HEK293 (cell line): ENCODE data around the gene ASAH2B.

Experiments
- KLF8 ChIP-seq: fragments of 450-650 bp; formaldehyde crosslinking; IDR thresholded peaks from 2 replicates; pipeline ENCODE4 v1.5.1; 2016; ENCODE audit warnings: missing biosample characterization, missing genetic modification characterization
- MYNN ChIP-seq: fragments of 450-650 bp; formaldehyde crosslinking; IDR thresholded peaks from 2 replicates; pipeline ENCODE4 v1.5.1; 2016; ENCODE audit warnings: missing biosample characterization, missing genetic modification characterization, borderline replicate concordance
- YY1 ChIP-seq: fragments of 450-650 bp; formaldehyde crosslinking; IDR thresholded peaks from 2 replicates; pipeline ENCODE4 v1.5.1; 2018; ENCODE audit warnings: missing biosample characterization, missing genetic modification characterization
- ZNF132 ChIP-seq: fragments of 450-650 bp; formaldehyde crosslinking; IDR thresholded peaks from 2 replicates; pipeline ENCODE4 v1.5.1; 2017; ENCODE audit warnings: missing biosample characterization, missing genetic modification characterization, borderline replicate concordance
- ZNF175 ChIP-seq: fragments of 450-650 bp; formaldehyde crosslinking; IDR thresholded peaks from 2 replicates; pipeline ENCODE4 v1.5.1; 2016; ENCODE audit warnings: missing biosample characterization, missing genetic modification characterization
- ZNF292 ChIP-seq: fragments of 450-650 bp; formaldehyde crosslinking; IDR thresholded peaks from 2 replicates; pipeline ENCODE4 v1.5.1; 2016; ENCODE audit warnings: low read depth, missing biosample characterization, missing genetic modification characterization, borderline replicate concordance
- ZNF747 ChIP-seq: fragments of 450-650 bp; formaldehyde crosslinking; IDR thresholded peaks from 2 replicates; pipeline ENCODE4 v1.5.1; 2016; ENCODE audit warnings: missing biosample characterization, missing genetic modification characterization
- TF ChIP-seq, protein P1 (sequence below): fragments of 450-650 bp; formaldehyde crosslinking; IDR thresholded peaks from 2 replicates; pipeline ENCODE4 v1.5.1; 2016; ENCODE audit warnings: missing biosample characterization, missing genetic modification characterization
- TF ChIP-seq, protein P2 (sequence below): fragments of 450-650 bp; formaldehyde crosslinking; IDR thresholded peaks from 2 replicates; pipeline ENCODE4 v1.5.1; 2016; ENCODE audit warnings: missing biosample characterization, missing genetic modification characterization
- TF ChIP-seq, protein P3 (sequence below): fragments of 450-650 bp; formaldehyde crosslinking; IDR thresholded peaks from 2 replicates; pipeline ENCODE4 v1.5.1; 2016; ENCODE audit warnings: missing biosample characterization, missing genetic modification characterization, borderline replicate concordance
- TF ChIP-seq, protein P4 (sequence below): fragments of 450-650 bp; formaldehyde crosslinking; IDR thresholded peaks from 2 replicates; pipeline ENCODE4 v1.5.1; 2016; ENCODE audit warnings: missing biosample characterization, missing genetic modification characterization

DNA sequence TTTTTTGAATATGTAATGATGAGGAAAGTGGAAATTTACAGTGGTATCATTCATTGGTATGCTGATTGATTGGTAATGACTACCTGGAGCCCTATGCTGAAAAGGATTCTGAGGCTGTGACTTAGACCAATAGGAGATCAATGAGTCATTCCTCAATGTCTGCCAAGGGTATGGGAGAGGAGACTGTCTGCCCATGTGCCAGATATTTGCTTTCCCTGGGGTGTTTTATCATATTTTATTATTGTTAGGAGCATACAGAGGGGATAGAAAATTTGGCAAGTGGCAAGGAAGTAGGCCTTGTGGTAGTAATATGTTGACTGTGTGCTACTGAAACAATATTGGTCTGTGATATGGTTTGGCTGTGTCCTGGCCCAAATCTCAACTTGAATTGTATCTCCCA lies 54.8 kb downstream of the ASAH2B start:
- TF ChIP-seq, protein P1, sequence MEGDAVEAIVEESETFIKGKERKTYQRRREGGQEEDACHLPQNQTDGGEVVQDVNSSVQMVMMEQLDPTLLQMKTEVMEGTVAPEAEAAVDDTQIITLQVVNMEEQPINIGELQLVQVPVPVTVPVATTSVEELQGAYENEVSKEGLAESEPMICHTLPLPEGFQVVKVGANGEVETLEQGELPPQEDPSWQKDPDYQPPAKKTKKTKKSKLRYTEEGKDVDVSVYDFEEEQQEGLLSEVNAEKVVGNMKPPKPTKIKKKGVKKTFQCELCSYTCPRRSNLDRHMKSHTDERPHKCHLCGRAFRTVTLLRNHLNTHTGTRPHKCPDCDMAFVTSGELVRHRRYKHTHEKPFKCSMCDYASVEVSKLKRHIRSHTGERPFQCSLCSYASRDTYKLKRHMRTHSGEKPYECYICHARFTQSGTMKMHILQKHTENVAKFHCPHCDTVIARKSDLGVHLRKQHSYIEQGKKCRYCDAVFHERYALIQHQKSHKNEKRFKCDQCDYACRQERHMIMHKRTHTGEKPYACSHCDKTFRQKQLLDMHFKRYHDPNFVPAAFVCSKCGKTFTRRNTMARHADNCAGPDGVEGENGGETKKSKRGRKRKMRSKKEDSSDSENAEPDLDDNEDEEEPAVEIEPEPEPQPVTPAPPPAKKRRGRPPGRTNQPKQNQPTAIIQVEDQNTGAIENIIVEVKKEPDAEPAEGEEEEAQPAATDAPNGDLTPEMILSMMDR (tag by site-specific recombination): no peak
- TF ChIP-seq KLF8 (tag by site-specific recombination): no peak
- no peak for TF ChIP-seq ZNF132 (tag by site-specific recombination)
- TF ChIP-seq ZNF747 (tag by site-specific recombination): no peak
- TF ChIP-seq, protein P2, sequence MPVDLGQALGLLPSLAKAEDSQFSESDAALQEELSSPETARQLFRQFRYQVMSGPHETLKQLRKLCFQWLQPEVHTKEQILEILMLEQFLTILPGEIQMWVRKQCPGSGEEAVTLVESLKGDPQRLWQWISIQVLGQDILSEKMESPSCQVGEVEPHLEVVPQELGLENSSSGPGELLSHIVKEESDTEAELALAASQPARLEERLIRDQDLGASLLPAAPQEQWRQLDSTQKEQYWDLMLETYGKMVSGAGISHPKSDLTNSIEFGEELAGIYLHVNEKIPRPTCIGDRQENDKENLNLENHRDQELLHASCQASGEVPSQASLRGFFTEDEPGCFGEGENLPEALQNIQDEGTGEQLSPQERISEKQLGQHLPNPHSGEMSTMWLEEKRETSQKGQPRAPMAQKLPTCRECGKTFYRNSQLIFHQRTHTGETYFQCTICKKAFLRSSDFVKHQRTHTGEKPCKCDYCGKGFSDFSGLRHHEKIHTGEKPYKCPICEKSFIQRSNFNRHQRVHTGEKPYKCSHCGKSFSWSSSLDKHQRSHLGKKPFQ (tag by site-specific recombination): no peak
- TF ChIP-seq ZNF175: no peak
- TF ChIP-seq, protein P3, sequence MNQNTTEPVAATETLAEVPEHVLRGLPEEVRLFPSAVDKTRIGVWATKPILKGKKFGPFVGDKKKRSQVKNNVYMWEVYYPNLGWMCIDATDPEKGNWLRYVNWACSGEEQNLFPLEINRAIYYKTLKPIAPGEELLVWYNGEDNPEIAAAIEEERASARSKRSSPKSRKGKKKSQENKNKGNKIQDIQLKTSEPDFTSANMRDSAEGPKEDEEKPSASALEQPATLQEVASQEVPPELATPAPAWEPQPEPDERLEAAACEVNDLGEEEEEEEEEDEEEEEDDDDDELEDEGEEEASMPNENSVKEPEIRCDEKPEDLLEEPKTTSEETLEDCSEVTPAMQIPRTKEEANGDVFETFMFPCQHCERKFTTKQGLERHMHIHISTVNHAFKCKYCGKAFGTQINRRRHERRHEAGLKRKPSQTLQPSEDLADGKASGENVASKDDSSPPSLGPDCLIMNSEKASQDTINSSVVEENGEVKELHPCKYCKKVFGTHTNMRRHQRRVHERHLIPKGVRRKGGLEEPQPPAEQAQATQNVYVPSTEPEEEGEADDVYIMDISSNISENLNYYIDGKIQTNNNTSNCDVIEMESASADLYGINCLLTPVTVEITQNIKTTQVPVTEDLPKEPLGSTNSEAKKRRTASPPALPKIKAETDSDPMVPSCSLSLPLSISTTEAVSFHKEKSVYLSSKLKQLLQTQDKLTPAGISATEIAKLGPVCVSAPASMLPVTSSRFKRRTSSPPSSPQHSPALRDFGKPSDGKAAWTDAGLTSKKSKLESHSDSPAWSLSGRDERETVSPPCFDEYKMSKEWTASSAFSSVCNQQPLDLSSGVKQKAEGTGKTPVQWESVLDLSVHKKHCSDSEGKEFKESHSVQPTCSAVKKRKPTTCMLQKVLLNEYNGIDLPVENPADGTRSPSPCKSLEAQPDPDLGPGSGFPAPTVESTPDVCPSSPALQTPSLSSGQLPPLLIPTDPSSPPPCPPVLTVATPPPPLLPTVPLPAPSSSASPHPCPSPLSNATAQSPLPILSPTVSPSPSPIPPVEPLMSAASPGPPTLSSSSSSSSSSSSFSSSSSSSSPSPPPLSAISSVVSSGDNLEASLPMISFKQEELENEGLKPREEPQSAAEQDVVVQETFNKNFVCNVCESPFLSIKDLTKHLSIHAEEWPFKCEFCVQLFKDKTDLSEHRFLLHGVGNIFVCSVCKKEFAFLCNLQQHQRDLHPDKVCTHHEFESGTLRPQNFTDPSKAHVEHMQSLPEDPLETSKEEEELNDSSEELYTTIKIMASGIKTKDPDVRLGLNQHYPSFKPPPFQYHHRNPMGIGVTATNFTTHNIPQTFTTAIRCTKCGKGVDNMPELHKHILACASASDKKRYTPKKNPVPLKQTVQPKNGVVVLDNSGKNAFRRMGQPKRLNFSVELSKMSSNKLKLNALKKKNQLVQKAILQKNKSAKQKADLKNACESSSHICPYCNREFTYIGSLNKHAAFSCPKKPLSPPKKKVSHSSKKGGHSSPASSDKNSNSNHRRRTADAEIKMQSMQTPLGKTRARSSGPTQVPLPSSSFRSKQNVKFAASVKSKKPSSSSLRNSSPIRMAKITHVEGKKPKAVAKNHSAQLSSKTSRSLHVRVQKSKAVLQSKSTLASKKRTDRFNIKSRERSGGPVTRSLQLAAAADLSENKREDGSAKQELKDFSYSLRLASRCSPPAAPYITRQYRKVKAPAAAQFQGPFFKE: no peak
- no peak for TF ChIP-seq YY1 (tag by site-specific recombination)
- TF ChIP-seq, protein P4, sequence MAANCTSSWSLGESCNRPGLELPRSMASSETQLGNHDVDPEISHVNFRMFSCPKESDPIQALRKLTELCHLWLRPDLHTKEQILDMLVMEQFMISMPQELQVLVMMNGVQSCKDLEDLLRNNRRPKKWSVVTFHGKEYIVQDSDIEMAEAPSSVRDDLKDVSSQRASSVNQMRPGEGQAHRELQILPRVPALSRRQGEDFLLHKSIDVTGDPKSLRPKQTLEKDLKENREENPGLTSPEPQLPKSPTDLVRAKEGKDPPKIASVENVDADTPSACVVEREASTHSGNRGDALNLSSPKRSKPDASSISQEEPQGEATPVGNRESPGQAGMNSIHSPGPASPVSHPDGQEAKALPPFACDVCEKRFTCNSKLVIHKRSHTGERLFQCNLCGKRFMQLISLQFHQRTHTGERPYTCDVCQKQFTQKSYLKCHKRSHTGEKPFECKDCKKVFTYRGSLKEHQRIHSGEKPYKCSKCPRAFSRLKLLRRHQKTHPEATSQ (tag by site-specific recombination): no peak
- TF ChIP-seq ZNF292 (tag by site-specific recombination): no peak
- no peak for TF ChIP-seq MYNN (tag by site-specific recombination)
